Epithelial cell of esophagus (primary cell): Measurements from ENCODE around the gene FBXO3.
"Not testable (repeated sequence)": the region's sequence is repeated elsewhere in the genome, so short reads cannot be mapped to it uniquely, and the experiment has no call there.

ENCODE experiments used
- DNase-seq: peaks from one replicate; pipeline ENCODE4 v3.0.0; 2010; ENCODE audit warnings: low read depth
- H3K4me3 ChIP-seq: 2 replicates; pipeline ENCODE4 v1.5.1; 2011; ENCODE audit warnings: mild to moderate bottlenecking, low read length, control low read depth
- CTCF ChIP-seq: IDR thresholded peaks from 2 replicates; pipeline ENCODE4 v1.5.1; 2011; ENCODE audit warnings: low read depth, mild to moderate bottlenecking, low read length, control low read depth, inconsistent platforms; ENCODE audit not compliant: insufficient read depth; ENCODE audit errors: missing control alignments

Gene FBXO3

GRCh38 chr11:33797879-33798278, 23.6 kb upstream of the FBXO3 start:
- no peak for DNase-seq
- no peak for TF ChIP-seq CTCF
- no peak overlapping the region for H3K4me3 ChIP-seq

GRCh38 chr11:33790040-33790439, 15.7 kb upstream of the FBXO3 start:
- no peak for DNase-seq
- no peak overlapping the region for H3K4me3 ChIP-seq
- no peak for TF ChIP-seq CTCF

- DNase-seq, H3K4me3 ChIP-seq: not testable (repeated sequence)
These were observed 13.8 kb upstream of the FBXO3 start for GRCh38 chr11:33788095-33788494.

GRCh38 chr11:33787076-33787475, 12.8 kb upstream of the FBXO3 start:
- TF ChIP-seq CTCF = no peak
- no peak for DNase-seq
- no peak overlapping the region for H3K4me3 ChIP-seq

GRCh38 chr11:33785609-33786008, 11.3 kb upstream of the FBXO3 start:
- no peak overlapping the region for H3K4me3 ChIP-seq
- no peak for DNase-seq
- no peak for TF ChIP-seq CTCF

- DNase-seq = peak; percentile 35
- no peak overlapping the region for H3K4me3 ChIP-seq
- TF ChIP-seq CTCF = no peak
These were observed 5.7 kb upstream of the FBXO3 start for GRCh38 chr11:33779849-33780528.

GRCh38 chr11:33778675-33779074, 4.4 kb upstream of the FBXO3 start:
- H3K4me3 ChIP-seq = no peak overlapping the region
- TF ChIP-seq CTCF = no peak
- no peak for DNase-seq
